C4-2B (cell line): ENCODE measurements around the gene PRG3.

Source experiments
- CTCF ChIP-seq: fragments of 450-650 bp; conservative IDR thresholded peaks from 2 replicates; pipeline ENCODE4 v1.5.1; 2017; ENCODE audit warnings: mild to moderate bottlenecking
- ZFX ChIP-seq: fragments of 450-650 bp; IDR thresholded peaks from 2 replicates; pipeline ENCODE4 v1.6.1; 2017

- TF ChIP-seq CTCF (no peak), ZFX (no peak)
Measured at GRCh38 chr11:57406337-57406904, 25.5 kb upstream of the PRG3 start.
